NCI-H446 (cell line): Measurements from ENCODE around the gene TEX11.
A peak's percentile ranks its signal among the peaks of the same experiment; 100 is the strongest.
"Not testable (repeated sequence)": the region's sequence is repeated elsewhere in the genome, so short reads cannot be mapped to it uniquely, and the experiment has no call there.

Experiments
- DNase-seq, 2 experiments: peaks; one replicate each; lab custom pipeline; 2025; lab: John Stamatoyannopoulos, UW

The TEX11 gene

DNA sequence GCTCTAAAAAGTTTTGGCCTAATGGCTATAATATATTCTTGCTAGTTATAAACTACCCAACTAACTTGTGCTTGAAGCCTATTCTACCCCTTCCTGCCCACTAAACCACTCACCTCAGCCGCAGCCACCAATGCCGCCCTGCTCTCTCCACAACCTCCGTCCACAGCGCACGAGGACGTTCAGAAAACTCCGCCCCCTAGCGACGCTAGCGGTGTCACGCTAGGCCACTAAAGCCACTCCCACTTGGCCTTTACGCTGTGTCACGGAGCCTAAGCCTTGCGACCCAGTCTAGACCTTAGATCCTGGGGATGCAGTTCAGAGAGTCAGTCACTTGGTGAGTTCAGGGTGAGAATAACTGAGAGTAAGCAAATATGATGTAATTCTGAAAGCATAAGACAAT, at the start of gene TEX11:
Gene TEX11, minus strand, starts transcription at position 171 of the 400 bp plus-strand sequence. CDS start 922 bp downstream, outside the sequence.
- no peak for DNase-seq

GRCh38 chrX:70954871-70955270, 46.4 kb upstream of the TEX11 start:
- DNase-seq = no peak

GRCh38 chrX:70924294-70924911, 15.9 kb upstream of the TEX11 start:
- DNase-seq = no peak

DNA sequence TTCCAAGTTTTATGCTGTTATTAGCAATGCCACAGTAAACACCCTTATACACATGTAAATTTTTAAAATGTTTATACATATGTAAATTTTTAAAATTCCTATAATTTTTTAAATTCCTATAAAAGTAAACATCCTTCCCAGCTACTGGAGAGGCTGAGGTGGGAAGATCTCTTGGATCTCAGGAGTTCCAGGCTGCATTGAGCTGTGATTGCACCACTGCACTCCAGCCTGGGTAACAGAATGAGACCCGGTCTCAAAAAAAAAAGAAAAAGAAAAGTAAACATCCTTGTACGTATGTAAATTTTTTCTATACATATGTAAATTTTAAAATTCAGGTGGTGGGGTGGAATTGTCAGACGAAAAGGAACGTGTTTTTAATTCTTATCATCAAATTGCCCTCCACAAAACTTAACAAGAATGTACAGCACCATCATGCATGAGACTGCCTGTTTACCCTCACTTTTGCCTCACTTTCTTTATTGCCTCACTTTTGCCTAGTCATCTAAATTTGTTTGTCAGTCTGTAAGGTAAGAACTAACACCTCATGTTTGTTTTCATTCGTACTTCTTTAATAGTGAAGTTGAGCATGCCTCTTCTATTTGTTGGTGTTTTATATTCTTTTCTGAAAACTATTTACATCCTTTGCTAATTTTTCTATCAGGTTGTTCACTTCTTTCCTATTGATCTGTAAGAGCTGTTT, 14.4 kb upstream of the TEX11 start:
- no peak for DNase-seq

GRCh38 chrX:70921709-70922352, 13.3 kb upstream of the TEX11 start:
- DNase-seq = no peak

DNA sequence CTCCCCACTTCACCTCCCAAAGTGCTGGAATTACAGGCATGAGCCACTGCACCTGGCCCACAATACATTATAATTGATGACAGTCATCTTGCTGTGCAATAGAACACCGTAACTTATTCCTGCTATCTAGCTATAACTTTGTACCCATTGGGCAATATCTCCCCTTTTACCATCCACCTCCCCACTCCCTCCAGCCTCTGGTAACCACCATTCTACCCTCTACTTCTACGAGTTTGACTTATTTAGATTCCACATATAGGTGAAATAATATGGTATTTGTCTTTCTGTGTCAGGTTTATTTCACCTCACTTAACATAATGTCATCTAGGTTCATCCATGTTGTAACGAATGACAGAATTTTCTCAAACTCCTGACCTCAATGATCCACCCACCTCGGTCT, 8.2 kb upstream of the TEX11 start:
- no peak for DNase-seq

DNA sequence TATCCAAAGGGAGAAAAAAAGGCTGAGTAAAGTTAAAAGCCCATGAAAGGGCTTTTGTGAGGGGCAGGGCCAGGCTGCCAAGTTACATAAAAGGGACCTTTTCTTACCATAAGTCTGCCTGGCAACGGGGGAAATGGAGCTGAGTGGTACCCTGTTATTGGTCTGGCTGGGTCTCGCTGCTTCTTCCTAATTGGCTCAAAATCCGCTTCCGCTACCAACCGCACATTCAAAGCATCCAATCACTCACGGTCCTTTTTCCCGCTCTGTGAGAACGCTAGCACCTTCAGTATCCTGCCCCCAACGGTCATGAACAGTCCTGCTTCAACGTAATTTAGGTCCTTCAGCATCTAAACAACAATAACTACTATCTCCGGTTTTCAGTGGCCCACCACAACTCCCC, 611 bp downstream of the TEX11 start:
- no peak for DNase-seq

DNA sequence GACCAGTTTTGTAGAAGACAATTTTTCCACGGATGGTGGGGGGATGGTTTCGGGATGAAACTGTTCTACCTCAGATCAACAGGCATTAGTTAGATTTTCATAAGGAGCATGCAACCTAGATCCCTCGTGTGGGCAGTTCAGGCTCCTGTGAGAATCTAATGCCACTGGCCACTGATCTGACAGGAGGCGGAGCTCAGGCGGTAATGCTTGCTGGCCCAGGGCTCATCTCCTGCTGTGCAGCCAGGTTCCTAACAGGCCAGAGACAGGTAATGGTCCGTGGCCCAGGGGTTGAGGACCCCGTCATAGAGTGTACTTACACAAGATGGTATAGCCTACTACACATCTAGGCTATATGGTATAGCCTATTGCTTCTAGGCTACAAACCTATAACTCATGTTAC, 7.0 kb downstream of the TEX11 start:
- no peak for DNase-seq

- not testable (repeated sequence) for DNase-seq
Measured at GRCh38 chrX:70890441-70890840, 18.1 kb downstream of the TEX11 start.

- no peak for DNase-seq
Measured at GRCh38 chrX:70878902-70879301, 29.6 kb downstream of the TEX11 start.

DNA sequence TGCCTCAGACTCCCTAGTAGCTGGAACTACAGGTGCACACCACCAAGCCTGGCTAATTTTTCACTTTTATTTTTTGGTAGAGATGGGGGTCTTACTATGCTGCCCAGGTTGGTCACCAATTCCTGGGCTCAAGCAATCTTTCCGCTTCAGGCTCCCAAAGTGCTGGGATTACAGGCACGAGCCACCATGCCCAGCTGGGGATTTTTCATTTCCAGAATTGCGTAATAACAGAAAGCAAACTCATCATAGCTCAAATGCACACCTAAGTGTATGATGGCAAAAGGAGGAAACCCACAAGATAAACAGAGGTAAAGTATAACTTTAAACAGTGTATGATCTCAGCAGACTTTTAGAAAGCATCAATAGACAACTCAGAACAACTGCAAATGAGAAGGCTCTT, 56.2 kb downstream of the TEX11 start:
- no peak for DNase-seq

- DNase-seq = not testable (repeated sequence)
Measured at GRCh38 chrX:70844081-70844480, 64.4 kb downstream of the TEX11 start.

GRCh38 chrX:70843620-70844019, 64.9 kb downstream of the TEX11 start:
- not testable (repeated sequence) for DNase-seq

DNA sequence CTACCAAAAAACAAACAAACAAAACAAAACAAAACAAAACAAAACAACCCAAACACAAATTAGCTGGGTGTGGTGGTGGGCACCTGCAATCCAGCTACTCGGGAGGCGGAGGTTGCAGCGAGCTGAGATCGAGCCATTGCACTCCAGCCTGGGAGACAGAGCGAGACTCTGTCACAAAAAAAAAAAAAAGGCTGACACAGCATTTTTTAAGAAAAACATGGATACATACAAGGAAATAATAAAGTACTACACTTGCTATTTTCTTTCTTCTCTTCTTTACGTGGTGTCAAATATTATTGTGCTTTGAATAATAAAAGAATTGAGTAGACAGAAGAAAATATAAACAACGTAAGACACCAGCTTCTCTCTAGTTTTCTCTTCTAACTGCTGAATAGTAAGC, 73.9 kb downstream of the TEX11 start:
- no peak for DNase-seq

- DNase-seq = peak in 1 of 2 experiments; percentile 4
Measured at GRCh38 chrX:70826715-70827114, 81.8 kb downstream of the TEX11 start.

DNA sequence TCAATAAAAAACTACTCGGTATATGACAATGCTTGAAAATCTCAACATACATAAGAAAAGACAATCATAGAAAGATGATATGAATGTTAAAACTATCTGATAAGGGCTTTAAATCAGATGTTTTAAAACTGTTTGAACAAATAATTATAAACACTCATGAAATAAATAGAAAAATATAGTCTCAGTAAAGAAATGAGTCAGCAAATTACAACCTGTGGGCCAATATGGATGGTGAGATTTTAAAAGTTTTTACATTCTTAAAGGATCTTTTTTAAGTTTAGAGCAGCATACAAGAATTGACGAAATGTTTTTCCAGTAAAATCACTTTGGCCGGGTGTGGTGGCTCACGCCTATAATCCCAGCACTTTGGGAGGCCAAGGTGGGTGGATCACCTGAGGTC, 83.1 kb downstream of the TEX11 start:
- no peak for DNase-seq

GRCh38 chrX:70808942-70809940, 99.3 kb downstream of the TEX11 start:
- no peak for DNase-seq

DNA sequence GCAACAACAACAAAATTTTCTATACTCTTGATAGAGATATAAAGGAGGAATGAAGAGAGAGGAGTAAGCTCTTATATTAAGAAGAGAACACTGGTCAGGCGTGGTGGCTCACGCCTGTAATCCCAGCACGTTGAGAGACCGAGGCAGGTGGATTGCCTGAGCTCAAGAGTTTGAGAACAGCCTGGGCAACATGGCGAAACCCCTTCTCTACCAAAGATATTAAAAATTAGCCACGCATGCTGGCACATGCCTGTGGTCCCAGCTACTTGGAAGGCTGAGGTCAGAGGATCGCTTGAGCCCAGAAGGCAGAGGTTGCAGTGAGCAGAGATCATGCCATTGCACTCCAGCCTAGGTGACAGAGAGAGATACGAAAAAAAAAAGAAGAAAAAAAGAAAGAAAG, 102.4 kb downstream of the TEX11 start:
- no peak for DNase-seq

DNA sequence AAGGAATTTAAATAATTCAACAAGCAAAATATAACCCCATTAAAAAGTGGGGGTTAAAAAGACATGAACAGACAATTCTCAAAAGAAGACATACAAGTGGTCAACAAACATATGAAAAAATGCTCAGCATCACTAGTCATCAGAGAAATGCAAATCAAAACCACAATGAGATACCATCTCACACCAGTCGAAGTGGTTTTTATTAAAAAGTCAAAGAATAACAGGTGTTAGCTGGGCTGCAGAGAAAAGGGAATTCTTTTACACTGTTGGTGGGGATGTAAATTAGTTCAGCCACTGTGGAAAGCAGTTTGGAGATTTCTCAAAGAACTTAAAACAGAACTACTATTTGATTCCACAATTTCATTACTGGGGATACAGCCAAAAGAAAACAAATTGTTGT, 111.8 kb downstream of the TEX11 start:
- not testable (repeated sequence) for DNase-seq

GRCh38 chrX:70774223-70774622, 134.3 kb downstream of the TEX11 start:
- no peak for DNase-seq

DNA sequence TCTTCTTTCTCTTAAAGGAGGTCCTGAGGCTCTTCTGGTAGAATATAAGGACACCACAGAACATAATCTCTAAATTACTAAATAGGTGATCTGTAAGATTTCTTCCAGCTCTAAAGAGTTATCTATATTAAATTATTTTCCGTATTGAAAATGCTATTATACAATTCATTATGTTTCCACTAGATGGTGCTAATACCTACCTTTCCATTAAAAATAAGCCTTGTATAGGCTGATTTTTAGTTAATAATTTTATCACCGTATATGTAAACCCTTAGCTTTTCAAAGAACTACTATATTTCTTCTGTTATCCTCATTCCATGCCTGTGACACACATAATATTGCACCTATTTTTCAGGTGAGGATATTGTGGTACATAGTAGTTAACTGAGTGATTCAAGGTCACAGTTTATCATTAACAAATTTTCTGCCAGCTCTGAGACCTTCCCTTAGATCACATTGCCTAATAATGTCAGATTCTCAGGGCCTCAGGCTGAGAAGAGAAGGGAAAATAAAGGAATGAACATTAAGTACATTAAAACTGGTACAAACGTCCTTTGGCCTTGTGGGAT, 138.8 kb downstream of the TEX11 start:
- DNase-seq = peak in 1 of 2 experiments; percentile 9

DNA sequence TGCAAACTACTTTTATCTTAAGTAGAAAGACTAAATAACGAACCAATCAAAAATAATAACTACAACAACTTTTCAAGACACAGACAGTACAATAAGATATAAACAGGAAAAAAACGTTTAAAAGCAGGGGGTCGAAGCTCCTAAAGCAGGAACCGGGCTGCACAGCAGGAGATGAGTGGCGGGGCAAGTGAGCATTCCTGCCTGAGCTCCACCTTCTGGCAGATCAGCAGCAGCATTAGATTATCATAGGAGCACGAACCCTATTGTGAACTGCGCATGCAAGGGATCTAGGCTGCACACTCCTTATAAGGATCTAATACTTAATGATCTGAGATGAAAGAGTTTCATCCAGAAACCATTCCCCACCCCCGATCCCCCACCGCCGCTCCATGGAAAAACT, 146.2 kb downstream of the TEX11 start:
- no peak for DNase-seq
